ENCODE measurements around the gene FMN1.

DNA sequence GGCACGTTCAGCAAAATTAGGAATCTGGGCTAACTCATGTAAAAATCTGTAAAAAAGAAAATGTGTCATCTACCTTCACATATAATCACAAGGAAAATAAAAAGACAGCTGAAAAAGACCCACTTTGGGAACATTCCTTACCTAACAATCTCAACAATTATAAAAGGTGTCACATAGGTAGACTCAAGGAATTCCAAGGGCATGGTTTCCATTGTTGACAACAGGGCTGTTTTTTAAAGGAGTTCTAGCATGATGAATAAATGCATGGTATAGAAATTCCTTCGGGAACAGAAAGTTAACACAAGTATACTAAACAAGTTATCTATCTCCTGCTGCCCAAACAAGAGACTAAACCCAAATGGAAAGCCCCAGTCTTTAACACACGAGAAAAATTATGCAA lies 292.5 kb downstream of the FMN1 start:
- TF ChIP-seq, protein P1, sequence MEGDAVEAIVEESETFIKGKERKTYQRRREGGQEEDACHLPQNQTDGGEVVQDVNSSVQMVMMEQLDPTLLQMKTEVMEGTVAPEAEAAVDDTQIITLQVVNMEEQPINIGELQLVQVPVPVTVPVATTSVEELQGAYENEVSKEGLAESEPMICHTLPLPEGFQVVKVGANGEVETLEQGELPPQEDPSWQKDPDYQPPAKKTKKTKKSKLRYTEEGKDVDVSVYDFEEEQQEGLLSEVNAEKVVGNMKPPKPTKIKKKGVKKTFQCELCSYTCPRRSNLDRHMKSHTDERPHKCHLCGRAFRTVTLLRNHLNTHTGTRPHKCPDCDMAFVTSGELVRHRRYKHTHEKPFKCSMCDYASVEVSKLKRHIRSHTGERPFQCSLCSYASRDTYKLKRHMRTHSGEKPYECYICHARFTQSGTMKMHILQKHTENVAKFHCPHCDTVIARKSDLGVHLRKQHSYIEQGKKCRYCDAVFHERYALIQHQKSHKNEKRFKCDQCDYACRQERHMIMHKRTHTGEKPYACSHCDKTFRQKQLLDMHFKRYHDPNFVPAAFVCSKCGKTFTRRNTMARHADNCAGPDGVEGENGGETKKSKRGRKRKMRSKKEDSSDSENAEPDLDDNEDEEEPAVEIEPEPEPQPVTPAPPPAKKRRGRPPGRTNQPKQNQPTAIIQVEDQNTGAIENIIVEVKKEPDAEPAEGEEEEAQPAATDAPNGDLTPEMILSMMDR (IDR thresholded peaks at IDR 0.05; ENCODE audit: low read depth, low read length, poor library complexity, severe bottlenecking): no peak
- TF ChIP-seq EZH2phosphoT487 (IDR thresholded peaks at IDR 0.05; ENCODE audit: borderline replicate concordance, low read length): no peak

Data from DOHH2 (cell line).